Coronary artery (tissue), 2 donors: Measurements from ENCODE around the gene SMC3.

Experiments used
- DNase-seq: peaks from one replicate; pipeline ENCODE4 v3.0.0-alpha.2; 2017; ENCODE audit warnings: low spot score
- H3K27ac ChIP-seq, 2 donors: fragments of 200-600 bp; sonication (generic); one replicate each; pipeline ENCODE4 v1.5.1; 2016 to 2019
- H3K4me3 ChIP-seq: fragments of 200-600 bp; sonication (generic); 2 replicates; pipeline ENCODE4 v1.5.1; 2016; ENCODE audit warnings: mild to moderate bottlenecking, moderate library complexity
- CTCF ChIP-seq: fragments of 200-600 bp; sonication (generic); IDR thresholded peaks from one replicate; pipeline ENCODE4 v1.5.1; 2019; ENCODE audit warnings: antibody characterized with exemption

SMC3 gene

GRCh38 chr10:110577056-110577455 lies 9.6 kb downstream of the SMC3 start:
- no peak for TF ChIP-seq CTCF
- peak overlapping the region in 1 of 2 donors; percentile 2 for H3K27ac ChIP-seq
- no peak for DNase-seq
- H3K4me3 ChIP-seq, result no peak overlapping the region

DNA sequence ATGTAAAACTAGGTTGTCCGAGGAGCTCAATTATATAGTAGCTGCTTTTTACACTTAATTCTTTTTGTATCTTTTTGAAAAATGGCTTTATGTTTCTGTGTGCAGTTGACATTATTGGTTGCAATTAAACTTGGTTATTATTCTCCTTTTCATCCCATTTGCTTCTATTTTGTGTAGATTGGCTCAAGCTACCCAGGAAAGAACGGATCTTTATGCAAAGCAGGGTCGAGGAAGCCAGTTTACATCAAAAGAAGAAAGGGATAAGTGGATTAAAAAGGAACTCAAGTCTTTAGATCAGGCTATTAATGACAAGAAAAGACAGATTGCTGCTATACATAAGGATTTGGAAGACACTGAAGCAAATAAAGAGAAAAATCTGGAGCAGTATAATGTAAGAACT lies 16.5 kb downstream of the SMC3 start:
- no peak for DNase-seq
- no peak for TF ChIP-seq CTCF
- no peak overlapping the region for H3K4me3 ChIP-seq

DNA sequence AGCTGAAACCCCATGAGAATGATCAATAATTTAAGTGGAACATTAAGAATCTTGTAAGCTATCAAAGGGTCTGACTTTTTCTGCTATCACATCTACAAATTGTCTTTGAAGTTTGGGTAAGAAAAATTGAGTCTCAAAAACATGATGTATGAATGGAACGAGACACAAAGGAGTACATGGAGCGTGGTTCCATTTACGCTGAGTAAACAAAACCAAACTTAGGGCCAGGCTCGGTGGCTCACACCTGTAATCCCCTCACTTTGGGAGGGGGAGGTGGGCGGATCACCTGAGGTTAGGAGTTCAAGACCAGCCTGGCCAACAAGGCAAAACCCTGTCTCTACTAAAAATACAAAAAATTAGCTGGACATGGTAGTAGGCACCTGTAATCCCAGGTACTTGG lies 24.3 kb downstream of the SMC3 start:
- no peak for DNase-seq
- H3K27ac ChIP-seq, result no peak overlapping the region
- TF ChIP-seq CTCF, result no peak

More for the DNA sequence above, 16.5 kb downstream of the SMC3 start:
- H3K27ac ChIP-seq, result no peak overlapping the region

DNA sequence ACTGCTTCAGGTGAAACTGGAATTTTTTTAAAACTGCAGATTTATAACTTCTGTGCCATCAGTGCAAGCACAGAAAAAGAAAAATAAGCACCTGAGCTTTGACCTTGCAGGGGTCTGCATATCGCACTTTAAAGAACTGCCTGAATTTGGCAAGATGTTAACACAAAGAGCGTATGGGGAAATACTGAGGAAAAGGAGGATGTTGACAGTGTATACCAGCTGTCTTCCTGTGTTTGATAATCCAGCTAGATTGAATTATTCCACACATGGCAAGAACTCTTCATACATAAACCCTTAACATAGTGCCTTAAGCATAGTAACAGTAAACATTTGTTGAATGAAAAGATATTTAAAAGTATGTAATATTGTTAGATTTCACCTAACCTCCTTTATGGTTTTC lies 30.0 kb downstream of the SMC3 start:
- H3K4me3 ChIP-seq, result no peak overlapping the region
- no peak overlapping the region for H3K27ac ChIP-seq
- DNase-seq, result no peak
- TF ChIP-seq CTCF, result no peak

More for the DNA sequence above, 24.3 kb downstream of the SMC3 start:
- no peak overlapping the region for H3K4me3 ChIP-seq

- TF ChIP-seq CTCF, result no peak
- H3K4me3 ChIP-seq, result no peak overlapping the region
- H3K27ac ChIP-seq, result no peak overlapping the region
- no peak for DNase-seq
Measured at GRCh38 chr10:110600487-110601101, 33.1 kb downstream of the SMC3 start.

DNA sequence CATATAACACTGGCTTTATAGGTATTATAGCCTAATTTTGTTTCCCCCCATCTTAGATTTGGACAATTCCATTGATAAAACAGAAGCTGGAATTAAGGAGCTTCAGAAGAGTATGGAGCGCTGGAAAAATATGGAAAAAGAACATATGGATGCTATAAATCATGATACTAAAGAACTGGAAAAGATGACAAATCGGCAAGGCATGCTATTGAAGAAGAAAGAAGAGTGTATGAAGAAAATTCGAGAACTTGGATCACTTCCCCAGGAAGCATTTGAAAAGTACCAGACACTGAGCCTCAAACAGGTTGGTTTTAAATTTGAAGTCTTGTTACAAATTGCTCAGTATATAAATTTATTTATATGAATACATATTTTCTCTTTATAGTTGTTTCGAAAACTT lies 34.1 kb downstream of the SMC3 start:
- H3K4me3 ChIP-seq, result no peak overlapping the region
- TF ChIP-seq CTCF, result no peak
- H3K27ac ChIP-seq, result no peak overlapping the region
- DNase-seq, result no peak

DNA sequence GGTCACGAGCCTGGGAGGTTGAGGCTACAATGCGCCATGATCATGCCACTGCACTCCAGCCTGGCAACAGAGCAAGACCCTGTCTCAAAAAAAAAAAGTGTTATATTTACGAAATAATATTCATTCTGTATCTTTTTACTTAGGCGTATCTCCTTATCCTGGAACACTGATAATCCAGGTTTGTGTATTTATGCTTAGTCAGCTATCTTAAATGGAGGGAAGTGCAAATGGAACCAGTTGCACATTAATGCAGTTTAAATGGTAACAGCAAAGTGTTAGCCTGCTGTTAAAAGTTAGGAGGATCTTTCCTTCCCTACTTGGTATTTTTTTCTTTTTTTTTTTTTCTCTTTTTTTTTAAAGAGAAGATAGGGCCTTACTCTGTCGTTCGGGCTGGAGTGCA lies 40.6 kb downstream of the SMC3 start:
- no peak for TF ChIP-seq CTCF
- Histone ChIP-seq H3K4me3 (no peak overlapping the region), H3K27ac (no peak overlapping the region)
- no peak for DNase-seq
